ENCODE results near the gene H2BW2. TPM values are rescaled to one million over a fixed set of nuclear protein-coding genes. Genes with fewer than 3 reads are reported as not detected.

The H2BW2 gene
- total RNA-seq, 4 donors from 2014 or later: not detected

- intact Hi-C loops (cut with DNase I; ENCODE audit: low total_unique reads): no loop called here
- no peak for TF ChIP-seq POLR2A (IDR thresholded peaks at IDR 0.05)
- no peak for TF ChIP-seq CTCF (IDR thresholded peaks at IDR 0.05)
- Histone ChIP-seq H3K4me1 (no peaks in the 10 kb centered on the region), H3K36me3 (no peaks in the 10 kb centered on the region), H3K4me3 (no peak overlapping the region), H3K27ac (no peak overlapping the region), H3K9me3 (no peaks in the 10 kb centered on the region), H3K27me3 (no peaks in the 10 kb centered on the region)
- no peak for DNase-seq
Measured at GRCh38 chrX:104084063-104084462, 44.3 kb downstream of the H2BW2 start.

GRCh38 chrX:104084534-104085277 is 45.0 kb downstream of the H2BW2 start:
- H3K36me3 ChIP-seq: no peaks in the 10 kb centered on the region
- DNase-seq: no peak
- H3K27ac ChIP-seq: no peak overlapping the region
- intact Hi-C loops (cut with DNase I; ENCODE audit: low total_unique reads): no loop called here
- H3K27me3 ChIP-seq: no peaks in the 10 kb centered on the region
- H3K9me3 ChIP-seq: no peaks in the 10 kb centered on the region
- H3K4me1 ChIP-seq: no peaks in the 10 kb centered on the region
- no peak for TF ChIP-seq POLR2A (IDR thresholded peaks at IDR 0.05)
- no peak for TF ChIP-seq CTCF (IDR thresholded peaks at IDR 0.05)
- H3K4me3 ChIP-seq: no peak overlapping the region

- intact Hi-C loops (cut with DNase I; ENCODE audit: low total_unique reads): no loop called here
- peaks cover 0 to under 1% of the 10 kb centered on the region in 2 donors for H3K27me3 ChIP-seq
Measured at GRCh38 chrX:104085477-104085876, 45.7 kb downstream of the H2BW2 start.

GRCh38 chrX:104085919-104086318 is 46.2 kb downstream of the H2BW2 start:
- intact Hi-C loops (cut with DNase I; ENCODE audit: low total_unique reads): no loop called here
- Histone ChIP-seq H3K4me1 (no peaks in the 10 kb centered on the region), H3K4me3 (no peak overlapping the region), H3K36me3 (no peaks in the 10 kb centered on the region), H3K9me3 (no peaks in the 10 kb centered on the region), H3K27ac (no peak overlapping the region), H3K27me3 (peaks cover 0 to 5% of the 10 kb centered on the region in 2 donors)
- TF ChIP-seq CTCF (IDR thresholded peaks at IDR 0.05) (no peak), POLR2A (IDR thresholded peaks at IDR 0.05) (no peak)
- no peak for DNase-seq

More at GRCh38 chrX:104085477-104085876, 45.7 kb downstream of the H2BW2 start:
- no peaks in the 10 kb centered on the region for H3K4me1 ChIP-seq
- no peak for DNase-seq
- no peak for TF ChIP-seq POLR2A (IDR thresholded peaks at IDR 0.05)
- TF ChIP-seq CTCF (IDR thresholded peaks at IDR 0.05): no peak
- H3K27ac ChIP-seq: no peak overlapping the region
- H3K36me3 ChIP-seq: no peaks in the 10 kb centered on the region
- H3K9me3 ChIP-seq: no peaks in the 10 kb centered on the region
- no peak overlapping the region for H3K4me3 ChIP-seq

Other genes with a start within 250 kb of the H2BW2 start
- gene RAB9B, start 207.7 kb upstream of the H2BW2 start, total RNA-seq: 10 to 100 TPM in 2 of 4 donors, 1 to 10 TPM in 2; 7.2 to 14.9 (median 11.3) TPM
- gene TMSB15B, start 77.3 kb upstream of the H2BW2 start, total RNA-seq: 10 to 100 TPM in 2 of 4 donors, 1 to 10 TPM in 2; 1.3 to 15.3 (median 9.4) TPM
- gene H2BW1, start 26.2 kb upstream of the H2BW2 start, total RNA-seq: not detected
- 10 to 100 TPM in 3 of 4 donors, under 1 TPM in 1; 0.59 to 20.3 (median 11.2) TPM for gene TMSB15C, start 36.3 kb downstream of the H2BW2 start, total RNA-seq
- gene ZCCHC18, start 72.6 kb downstream of the H2BW2 start, total RNA-seq: 1 to 10 TPM in 2 of 4 donors, not detected in 2; 3.7 to 7.2 TPM
- 10 to 100 TPM in 3 of 4 donors, not detected in 1; 10.2 to 22.4 (median 19.2) TPM for gene SLC25A53, start 117.1 kb downstream of the H2BW2 start, total RNA-seq
- 10 to 100 TPM in 3 of 4 donors, 1 to 10 TPM in 1; 6.9 to 44.3 (median 18.0) TPM for gene FAM199X, start 126.5 kb downstream of the H2BW2 start, total RNA-seq
- gene ESX1, start 215.0 kb downstream of the H2BW2 start, total RNA-seq: under 1 TPM in 1 of 4 donors, not detected in 3; 0.21 TPM

Data from uterus (tissue), 4 donors.